Stimulated activated naive CD4-positive, alpha-beta T cell (primary cell): ENCODE measurements around the gene KCNQ1.
A peak's percentile ranks its signal among the peaks of the same experiment; 100 is the strongest.

Source experiments
- DNase-seq, 6 experiments: peaks; one replicate each; lab custom pipeline; 2025; lab: John Stamatoyannopoulos, UW

Gene KCNQ1

DNA sequence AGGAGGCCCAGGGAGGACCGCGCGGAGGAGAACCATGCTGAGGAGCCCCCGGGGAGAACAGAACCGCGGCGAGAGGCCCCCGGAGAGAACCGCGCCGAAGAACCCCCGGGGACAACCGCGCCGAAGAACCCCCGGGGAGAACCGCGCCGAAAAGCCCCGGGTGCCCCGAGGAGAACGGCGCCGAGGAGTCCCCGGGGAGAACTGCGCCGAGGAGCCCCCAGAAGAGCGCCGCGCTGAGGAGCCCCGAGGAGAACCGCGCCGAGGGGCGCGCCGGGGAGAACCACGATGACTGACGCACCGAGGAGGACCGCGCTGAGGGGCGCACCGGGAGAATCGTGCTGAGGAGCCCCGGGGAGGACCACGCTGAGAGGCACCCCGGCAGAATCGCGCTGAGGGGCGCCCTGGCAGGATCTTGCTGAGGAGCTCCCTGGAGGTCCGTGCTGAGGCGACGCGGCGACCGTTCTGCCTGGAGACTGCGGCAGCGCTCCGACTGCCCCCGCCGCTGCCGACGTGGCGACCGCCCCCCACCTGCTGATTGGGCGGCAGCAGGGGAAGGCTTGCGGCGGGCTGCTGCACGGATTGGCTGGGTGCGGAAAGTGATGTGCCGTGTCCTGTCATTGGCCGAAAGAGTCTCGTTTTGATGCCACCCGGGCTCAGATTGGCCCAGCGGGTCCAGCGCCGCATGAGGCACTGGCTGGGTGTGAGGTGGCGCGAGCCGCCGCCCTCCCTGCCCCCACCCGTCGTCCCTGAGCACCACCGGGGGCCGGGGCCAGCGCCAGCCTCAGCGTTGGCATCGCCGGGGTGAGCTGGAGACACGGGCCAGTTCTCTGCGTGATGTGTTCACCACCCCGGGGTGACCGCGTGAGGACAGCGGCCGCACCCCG lies 255.0 kb downstream of the KCNQ1 start, which contains the start of gene KCNQ1OT1:
KCNQ1OT1 (minus strand) TSS at position 464 of the 884 bp plus-strand sequence.
- peak; percentile 76 to 87 (median 84) for DNase-seq

DNA sequence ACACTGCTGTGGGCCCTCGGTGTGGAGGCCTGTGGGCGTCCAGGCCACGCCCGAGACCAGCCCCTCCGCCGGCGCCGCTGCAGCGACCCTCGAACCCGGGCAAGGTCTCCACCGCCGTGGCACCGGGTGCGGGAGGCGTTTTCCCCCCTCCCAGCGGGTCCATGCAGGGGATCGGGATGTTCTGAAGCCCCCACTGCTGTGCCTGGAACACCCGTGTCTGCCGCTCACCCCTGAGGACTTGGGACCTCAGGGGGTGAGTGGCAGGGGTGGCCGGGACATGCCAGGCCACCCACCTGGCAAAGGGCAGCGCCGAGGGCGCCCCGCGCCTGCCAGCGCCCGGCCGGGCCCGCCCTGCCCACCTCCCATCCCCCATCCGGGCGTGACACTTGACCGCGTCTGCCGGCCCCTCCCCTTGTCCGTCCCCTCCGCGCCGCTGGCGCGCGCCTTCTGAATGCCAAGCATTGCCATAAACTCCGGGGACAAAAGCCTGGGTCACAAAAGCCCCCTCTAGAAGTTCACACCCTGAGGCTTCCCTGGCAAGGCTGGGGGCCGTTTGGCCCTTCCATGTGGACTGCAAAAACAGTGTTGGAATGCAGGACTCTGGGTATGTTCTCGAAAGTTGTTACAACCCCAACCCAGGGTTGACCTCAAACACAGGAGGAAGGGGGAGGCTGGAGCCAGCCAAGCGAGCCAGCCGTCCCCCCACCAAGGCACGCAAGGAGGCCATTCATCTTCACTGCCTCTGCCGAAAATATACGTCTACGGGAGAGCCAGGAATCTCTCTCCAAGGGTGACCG lies 255.8 kb downstream of the KCNQ1 start:
- peak in 1 of 6 experiments; percentile 15 for DNase-seq

DNA sequence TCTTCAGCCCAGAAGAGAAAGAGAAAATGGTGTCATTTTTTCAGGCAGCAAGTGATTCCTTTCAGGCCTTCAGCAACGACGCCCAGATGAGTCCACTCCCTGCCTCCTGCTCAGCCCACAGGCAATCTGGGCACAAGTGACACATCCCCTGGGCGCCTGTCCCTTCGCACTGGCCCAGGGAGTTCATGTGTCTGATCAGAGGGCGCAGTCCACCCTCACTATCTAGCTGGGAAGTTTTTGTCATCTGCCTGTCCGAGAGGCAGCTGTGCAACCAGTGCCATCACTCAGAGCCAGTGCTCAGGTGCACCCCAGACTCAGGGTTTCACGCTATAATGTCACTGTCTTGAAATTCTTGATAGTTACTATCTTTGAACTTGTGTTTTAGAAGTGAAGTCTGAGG lies 256.4 kb downstream of the KCNQ1 start:
- DNase-seq = no peak

DNA sequence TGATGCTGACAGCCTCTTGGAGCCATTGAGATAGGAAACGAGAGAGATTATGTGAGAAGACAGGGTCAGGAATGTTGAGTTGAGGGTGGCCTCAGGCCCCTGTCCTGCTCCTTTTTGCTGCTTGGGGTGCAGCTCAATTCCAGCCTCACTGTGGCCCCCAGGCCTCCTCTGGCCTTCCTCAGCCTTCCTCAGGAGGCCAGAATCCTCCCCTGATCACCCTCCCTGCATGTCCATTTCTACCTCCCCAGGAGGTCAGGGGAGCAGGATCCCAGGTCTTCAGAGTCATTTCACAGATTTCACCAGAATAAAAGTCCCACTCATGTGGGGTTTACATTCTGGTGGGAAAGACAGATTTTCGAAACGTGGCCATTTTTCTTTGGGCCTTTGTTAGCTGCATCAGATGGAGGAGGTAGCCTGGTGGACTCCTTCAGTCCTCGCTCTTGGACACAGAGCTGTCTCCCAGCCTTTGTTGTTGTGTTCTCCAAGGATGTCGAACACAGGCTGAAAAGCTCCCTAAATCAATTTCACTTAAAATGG lies 257.2 kb downstream of the KCNQ1 start:
- no peak for DNase-seq

DNA sequence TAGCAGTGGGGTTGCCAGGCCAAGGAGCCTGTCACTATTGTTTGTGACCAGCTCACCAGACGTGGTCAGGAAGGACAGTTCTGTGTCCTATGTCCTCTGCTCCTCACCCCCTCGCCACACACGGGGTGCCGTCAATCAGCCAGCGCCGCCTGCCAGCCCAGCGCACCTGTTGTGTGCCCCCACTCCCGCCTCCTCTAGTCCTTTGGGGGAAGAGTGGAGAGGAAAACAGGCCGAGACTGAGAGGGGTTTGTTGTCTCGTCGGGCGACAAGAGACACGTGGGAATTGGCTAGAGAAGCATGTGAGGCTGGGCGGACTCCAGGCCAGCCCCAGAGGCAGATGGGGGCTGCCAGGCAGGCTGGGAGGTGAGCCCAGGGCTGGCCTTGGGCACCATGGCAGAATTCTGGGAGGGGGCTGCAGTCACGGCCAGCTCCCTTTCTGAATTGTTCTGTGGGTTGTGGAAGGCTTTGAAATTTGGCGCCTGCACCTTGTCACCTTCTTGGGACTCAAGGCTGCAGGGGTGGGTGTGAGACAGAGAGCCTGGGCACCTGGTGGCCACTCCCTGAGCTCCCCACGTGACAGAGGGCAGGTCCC lies 258.1 kb downstream of the KCNQ1 start:
- no peak for DNase-seq

DNA sequence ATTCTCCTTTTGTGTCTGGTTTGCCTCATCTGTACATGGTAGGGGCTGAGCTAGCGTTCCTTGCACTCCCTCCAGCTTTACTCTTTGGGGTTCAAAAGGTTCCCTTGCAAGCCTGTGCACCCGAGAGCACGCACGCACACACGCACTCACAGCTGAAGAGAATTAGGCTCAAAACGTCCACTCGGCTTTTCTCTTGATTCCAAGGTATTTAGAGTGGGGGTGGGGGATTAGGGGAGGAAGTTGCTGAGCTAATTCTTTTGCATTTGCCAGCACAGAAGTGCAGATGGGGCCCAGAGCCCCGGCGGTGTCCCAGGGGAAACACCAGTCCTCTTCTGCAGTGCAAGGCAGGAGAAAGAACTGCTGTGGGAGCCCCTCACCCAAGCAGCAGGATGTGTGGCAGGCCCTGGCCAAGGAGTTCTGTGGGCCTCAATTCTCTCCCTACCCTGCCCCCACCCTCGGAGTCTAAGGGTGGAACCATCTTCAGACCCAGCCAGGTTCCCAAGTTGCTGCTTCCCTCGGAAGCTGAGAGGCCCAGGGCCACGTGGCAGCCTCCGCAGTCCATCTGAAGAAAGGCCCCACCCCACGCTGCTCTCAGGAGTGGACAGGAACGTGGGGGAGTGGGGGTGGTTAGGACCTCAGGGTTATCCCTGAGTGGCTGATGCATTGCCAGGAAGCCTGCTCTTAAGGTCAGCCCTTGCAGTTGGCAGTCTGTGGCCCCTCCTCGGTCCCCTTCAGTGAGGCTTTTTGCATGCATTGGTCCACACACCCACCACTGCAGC lies 258.7 kb downstream of the KCNQ1 start:
- no peak for DNase-seq

DNA sequence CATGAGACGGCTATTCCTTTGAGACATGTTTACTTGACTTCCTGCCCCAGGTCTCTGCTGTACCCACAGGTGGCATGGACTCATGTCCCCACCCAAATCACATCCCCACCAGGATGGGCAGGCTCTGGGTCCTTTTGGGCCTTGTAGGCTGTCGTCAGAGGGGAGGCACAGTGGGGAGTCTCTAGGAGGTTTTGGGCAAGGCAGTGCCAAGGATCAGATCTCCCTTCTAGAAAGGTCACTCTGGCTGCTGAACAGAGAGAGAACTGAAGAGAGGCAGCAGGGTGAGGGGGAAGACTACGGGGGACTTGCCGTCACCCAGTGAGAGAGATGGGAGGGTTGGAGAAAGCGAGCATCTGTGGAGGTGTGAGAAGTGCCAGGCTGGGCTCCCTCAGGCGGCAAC lies 259.5 kb downstream of the KCNQ1 start:
- DNase-seq = no peak

DNA sequence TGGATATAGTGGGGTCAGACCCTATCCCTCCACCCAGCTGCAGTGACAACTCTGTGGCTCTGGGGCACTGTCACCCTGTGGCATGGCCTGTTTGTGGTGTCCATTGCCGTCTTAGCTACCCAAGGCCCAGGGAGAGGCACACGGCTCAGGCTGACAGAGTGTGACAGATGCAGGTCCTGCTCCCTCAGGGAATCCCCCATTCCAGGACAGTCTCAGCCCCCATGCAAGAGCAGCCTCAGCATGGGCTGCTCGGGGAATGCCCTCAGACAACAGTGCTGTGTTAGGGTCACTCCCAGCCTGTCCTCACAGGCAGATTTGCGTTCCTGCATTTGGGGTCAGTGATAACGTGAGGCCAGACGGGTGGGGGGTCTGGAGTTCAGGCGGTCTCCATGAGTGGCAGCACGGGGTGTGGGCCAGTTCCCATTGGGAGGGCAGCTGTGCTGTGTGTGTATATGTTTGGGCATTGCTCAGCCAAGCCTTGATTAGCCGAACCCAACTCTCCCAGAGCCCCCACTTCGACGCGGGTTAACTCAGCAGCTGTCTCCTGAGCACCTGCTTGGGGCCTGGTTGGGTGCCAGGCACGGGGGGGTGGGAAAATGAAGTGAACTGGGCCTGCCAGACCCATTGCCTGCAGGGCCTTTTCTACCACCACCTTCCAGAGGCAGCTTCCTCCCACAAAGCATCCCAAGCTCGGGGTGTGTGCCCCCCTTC lies 260.2 kb downstream of the KCNQ1 start:
- DNase-seq = no peak

DNA sequence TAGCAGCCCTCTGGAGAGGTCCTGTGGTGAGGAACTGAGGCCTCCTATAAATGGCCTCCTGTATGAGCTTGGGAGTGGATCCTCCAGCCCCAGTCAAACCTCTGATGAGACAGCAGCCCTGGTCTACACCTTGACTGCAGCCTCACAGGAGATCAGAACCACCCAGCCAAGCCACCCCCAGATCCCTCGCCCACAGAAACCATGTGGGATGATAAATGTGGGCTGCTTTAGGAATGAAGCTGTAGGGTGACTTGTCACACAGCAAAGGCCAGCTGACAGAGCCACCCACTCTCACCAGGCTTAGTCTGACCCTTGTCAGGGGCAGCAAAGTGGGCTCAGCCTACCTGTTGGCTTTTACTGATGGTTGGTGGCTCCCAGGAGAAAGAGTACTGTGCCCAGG lies 261.5 kb downstream of the KCNQ1 start:
- no peak for DNase-seq

DNA sequence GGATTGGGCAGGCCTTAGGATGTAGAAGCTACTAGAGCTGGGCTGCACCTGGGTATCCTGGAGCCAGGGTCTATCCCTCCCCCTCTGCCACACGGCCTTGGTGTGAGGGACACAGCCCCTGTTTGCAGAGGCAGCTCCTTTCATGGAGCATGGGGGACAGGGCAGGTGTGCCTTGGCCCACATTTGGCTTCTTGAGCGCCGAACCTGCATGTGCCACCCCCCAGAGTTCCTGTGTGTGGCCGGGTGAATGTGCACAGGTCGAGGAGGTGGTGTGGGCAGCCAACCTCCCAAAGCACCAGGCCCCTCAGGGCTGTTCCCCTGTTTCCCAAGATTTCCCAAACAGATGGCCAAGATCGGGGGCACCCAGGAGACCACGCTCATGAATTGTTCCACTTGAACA lies 262.9 kb downstream of the KCNQ1 start:
- no peak for DNase-seq

DNA sequence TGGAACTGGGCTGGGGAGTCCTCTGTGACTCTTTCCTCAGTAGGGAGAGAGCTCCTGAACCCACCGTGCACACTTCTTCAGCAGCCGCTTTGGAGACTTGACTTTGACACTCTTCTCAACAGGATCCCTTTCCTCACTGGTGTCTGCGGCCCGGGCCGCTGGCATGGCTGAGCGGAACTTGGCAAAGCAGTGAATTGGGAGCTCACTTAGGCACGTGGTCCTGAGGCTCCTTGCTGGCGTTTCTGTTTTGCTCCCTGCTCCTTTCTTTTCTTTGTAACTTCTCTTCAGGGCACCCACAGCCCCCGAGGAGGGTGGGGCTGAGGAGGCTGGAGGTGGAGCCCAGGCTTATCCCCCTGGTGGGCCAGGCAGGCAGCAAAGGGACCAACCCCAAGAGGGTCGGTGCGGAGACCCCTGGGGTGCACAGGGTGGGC lies 263.4 kb downstream of the KCNQ1 start:
- DNase-seq = no peak

DNA sequence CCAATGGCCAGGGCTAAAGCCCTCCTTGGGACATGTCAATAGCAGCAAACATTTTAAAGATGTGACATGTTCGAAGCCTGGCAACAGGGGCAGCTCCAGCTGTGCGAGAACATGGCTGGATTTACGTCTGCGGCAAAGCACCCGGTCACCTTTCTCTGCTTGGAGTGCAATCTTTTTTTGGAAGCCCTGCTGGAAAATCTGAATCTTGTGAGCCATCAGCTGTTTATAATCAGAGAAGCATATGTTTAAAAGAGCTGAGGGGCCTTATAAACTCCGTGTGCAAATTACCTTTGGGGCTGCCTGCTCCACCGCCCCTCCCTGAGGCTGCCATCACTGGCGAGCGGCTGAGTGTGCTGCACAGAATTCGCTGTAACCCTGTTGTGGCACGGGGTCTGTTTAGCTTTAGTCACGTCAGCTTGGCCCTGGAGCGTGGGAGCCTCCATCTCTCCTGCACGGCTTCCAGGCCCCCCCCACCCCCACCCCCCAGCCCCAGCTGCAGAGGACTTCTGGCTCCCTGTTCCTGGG lies 264.0 kb downstream of the KCNQ1 start:
- DNase-seq = no peak

DNA sequence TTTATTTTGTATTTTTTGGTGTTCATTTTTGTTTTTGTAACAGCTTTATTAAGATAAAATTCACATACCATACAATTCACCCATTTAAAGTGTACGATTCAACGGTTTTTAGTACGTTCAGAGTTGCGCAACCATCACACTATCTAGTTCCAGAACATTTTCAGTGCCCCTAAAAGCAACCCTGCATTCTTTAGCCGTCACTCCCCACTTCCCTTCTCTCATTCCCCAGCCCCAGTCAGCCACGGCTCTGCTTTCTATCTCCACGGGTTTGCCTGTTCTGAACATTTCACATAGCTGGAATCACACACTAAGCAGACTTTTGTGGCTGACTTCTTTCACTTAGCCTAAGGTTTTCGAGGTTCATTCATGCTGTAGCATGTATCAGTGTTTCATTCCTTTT lies 264.6 kb downstream of the KCNQ1 start:
- no peak for DNase-seq

DNA sequence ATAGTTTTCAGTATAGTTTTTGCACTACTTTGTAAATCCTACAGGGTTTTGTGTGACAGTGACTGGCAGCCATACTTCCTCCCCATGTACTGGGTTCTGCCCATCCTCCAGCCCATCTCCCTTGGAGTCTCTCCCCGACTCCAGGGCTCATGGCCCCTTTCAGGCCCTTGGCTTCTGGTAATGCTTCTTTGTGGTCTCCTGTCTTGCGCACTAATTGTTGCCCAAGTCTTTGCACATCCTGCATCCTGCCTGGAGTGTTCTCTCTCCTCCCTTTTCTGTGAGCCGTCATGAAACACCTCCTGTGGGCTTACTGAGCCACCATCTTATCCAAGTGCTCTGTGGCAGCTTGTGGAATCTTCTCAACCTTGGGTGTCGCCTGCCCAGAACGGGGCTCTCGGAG lies 266.4 kb downstream of the KCNQ1 start:
- DNase-seq = no peak

DNA sequence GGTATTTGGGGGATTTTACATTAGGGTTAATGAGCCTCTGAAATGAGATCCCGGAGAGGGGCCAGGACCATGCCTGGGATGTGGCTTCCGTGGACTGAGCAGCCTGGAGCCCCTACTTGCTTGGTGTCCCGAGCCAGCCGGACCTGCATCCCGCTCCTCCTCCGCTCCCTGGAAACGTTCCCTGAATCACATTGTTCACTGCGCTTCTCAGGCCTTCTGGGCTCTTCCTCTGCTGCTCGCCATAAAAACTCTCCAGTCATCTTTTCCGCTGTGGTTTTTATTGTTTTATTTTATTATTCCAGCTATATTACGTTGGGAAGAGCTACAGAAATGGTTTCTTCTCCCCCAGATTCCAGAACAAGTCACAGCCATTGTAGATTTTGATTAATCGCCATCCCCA lies 268.3 kb downstream of the KCNQ1 start:
- DNase-seq = no peak

DNA sequence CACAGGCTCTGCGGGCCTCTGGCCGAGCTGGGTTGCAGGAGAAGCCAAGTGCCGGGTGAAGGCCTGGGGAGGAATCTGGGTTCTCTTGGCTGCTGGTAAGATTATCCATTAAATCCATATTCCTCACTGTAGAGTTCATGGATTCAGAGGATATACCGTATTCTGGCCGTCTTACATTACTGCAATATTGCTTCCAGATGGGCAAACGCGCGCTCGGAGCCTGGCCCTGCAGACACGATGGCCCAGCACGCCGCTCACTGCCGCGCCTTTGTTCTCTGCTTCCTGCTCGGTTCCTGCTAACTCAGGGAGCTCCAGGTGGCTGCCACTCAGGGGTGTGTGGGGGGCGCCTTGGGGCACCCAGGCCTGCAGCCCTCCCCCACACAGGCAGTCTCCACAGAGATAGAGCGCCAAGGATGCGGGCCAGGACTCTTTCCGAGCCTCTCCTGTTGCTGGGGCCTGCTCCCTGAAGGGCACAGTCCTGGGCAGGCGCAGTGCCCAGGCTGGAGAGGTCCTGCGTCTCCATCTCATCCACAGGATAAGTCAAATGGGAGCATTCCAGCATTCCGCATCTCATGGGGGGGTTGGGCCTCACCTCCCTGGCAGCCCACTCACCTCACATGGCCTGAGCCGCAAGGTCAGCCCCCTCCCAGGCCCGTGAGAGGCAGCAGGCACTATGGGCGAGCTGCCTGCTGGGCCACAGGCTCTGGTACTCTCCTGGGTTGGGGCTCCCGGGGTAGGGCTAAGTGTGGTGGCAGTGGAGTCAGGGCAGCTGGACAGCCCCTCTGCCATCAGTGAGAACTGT lies 269.1 kb downstream of the KCNQ1 start:
- no peak for DNase-seq

DNA sequence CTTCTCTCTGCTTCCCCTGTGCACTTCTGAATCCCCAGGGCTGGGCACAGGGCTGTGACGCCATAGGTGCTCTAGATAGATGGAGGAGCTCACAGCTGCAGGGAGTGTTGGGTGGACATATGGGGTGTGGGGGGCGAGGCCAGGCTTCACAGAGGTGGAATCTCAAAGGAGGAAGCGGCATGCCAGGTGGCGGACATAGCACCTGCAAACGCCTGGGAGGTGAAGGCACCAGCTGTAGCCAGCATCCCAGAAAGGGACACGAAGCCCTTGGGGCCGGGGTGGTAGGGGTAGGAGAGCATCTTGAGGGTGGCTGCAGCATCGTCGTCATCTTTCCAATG lies 269.6 kb downstream of the KCNQ1 start:
- DNase-seq = no peak

DNA sequence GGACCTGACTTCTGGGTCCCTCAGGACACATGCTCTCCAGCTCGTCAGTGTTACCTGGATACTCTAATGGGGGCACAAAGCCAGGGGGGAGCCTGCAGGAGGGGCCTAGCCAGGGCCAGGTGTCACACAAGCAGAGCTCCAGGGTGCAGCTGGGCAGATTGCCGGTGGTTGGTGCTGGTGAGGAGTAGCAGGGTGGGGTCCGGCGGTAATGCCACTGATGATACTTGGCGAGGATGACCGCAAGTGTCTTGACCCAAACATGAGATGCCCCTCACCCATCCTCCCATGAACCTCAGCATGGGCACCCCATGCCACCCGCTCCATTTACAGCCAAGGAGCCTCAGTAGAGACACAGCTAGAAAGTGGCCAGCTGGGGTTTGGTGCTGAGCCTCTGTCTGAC lies 270.1 kb downstream of the KCNQ1 start:
- no peak for DNase-seq

DNA sequence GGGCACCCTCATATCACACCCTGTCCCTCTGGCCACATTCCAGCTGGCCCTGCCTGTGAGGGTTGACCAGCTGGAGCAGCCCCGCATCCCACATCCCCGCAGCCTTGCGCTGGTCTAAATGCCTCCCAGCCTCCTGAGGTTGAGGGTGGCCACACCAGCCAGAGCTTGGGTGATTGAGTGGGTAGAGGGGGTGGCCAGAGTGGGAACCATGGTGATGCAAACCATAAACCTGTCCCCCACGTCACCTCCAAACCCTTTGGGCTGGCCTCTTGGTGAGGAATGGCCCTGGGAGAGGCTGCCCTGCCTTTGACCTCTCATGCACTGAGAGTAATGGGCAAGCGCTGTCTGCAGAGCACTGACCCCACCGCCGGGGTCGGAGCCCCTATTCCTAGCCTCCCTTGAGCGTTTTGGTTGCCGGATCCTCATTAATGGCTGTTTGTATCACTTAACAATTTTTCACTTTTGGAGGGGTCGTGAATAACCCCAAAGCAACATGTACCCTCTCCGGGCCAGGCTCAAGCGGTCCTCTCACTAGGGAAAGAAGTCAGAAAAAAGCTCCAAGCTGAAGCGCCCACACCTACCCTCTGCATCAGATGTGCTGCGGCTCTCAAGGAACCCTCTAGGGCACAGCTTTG lies 271.0 kb downstream of the KCNQ1 start:
- DNase-seq = no peak
